ENCODE measurements around the gene MRPL2. TPM values are rescaled to one million over a fixed set of nuclear protein-coding genes. Genes with fewer than 3 reads are reported as not detected.
A peak's percentile ranks its signal among the peaks of the same experiment; 100 is the strongest.

Gene MRPL2
- total and polyA plus RNA-seq, 8 donors: 19.9 to 65.8 (median 28.7) TPM

DNA sequence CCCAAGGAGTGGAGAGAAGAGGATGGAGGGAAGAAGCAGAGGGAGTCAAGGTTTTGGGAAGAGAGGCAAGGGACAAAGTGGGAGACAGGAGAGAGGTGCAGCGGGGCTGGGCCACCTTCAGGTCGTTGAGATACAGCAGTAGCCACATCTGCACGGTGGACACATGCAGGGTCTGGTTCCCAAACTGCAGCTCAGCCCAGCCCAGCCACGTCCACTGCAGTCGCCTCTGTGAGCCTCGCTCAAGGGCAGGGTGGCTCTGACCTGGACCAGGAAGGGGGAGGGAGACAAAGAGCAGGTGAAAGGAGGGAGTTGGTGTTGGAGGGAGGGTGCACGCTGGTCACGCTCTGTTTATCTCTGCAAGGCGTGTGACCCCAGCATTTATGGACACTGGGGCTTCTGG, 20.5 kb downstream of the MRPL2 start:
- H3K4me1 ChIP-seq: no peaks in the 10 kb centered on the region
- peaks cover 0 to 42% (median 17%) of the 10 kb centered on the region in 3 donors for H3K36me3 ChIP-seq
- DNase-seq (peak in 1 of 6 donors; percentile 37), ATAC-seq (no peak), FAIRE-seq (no peak)
- H3K9me3 ChIP-seq: no peaks in the 10 kb centered on the region
- TF ChIP-seq, protein P1, sequence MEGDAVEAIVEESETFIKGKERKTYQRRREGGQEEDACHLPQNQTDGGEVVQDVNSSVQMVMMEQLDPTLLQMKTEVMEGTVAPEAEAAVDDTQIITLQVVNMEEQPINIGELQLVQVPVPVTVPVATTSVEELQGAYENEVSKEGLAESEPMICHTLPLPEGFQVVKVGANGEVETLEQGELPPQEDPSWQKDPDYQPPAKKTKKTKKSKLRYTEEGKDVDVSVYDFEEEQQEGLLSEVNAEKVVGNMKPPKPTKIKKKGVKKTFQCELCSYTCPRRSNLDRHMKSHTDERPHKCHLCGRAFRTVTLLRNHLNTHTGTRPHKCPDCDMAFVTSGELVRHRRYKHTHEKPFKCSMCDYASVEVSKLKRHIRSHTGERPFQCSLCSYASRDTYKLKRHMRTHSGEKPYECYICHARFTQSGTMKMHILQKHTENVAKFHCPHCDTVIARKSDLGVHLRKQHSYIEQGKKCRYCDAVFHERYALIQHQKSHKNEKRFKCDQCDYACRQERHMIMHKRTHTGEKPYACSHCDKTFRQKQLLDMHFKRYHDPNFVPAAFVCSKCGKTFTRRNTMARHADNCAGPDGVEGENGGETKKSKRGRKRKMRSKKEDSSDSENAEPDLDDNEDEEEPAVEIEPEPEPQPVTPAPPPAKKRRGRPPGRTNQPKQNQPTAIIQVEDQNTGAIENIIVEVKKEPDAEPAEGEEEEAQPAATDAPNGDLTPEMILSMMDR (IDR thresholded peaks at IDR 0.05): no peak
- no peaks in the 10 kb centered on the region for H3K27me3 ChIP-seq
- H3K27ac ChIP-seq: no peak overlapping the region
- WGBS, 2 donors: 80 to 84% methylated on average over 9 of the region's 9 CpGs
- intact Hi-C loops (cut with DNase I): no loop called here
- H3K4me3 ChIP-seq: no peak overlapping the region

DNA sequence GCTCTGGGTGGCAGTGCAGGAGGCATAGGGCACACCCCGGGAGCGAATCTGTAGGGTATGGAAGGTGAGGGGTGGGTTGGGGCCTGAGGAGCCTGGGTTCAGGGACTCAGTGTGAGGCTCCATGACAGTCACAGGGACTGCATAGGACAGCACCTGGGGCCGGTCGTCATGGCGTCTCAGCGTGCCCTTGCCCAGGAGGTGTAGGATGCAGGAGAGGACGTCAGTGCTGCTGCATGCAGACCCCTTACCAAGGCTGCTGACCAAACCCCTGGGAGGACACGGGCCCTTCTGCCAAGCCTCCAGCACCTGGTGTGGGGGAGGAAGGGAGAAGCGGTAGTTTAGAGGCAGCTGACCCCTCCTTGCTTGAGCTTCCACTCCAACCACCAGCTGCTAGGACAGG, 21.5 kb downstream of the MRPL2 start:
- no peaks in the 10 kb centered on the region for H3K4me1 ChIP-seq
- TF ChIP-seq, protein P1 (IDR thresholded peaks at IDR 0.05): no peak
- no peak overlapping the region for H3K27ac ChIP-seq
- DNase-seq: peak in 1 of 6 donors; percentile 47
- H3K9me3 ChIP-seq: no peaks in the 10 kb centered on the region
- ATAC-seq: no peak
- intact Hi-C loops (cut with DNase I): no loop called here
- FAIRE-seq: no peak
- no peak overlapping the region for H3K4me3 ChIP-seq
- H3K27me3 ChIP-seq: no peaks in the 10 kb centered on the region
- H3K36me3 ChIP-seq: peaks cover 0 to 42% (median 14%) of the 10 kb centered on the region in 3 donors
- WGBS, 2 donors: 89 to 91% methylated on average over 9 of the region's 9 CpGs

DNA sequence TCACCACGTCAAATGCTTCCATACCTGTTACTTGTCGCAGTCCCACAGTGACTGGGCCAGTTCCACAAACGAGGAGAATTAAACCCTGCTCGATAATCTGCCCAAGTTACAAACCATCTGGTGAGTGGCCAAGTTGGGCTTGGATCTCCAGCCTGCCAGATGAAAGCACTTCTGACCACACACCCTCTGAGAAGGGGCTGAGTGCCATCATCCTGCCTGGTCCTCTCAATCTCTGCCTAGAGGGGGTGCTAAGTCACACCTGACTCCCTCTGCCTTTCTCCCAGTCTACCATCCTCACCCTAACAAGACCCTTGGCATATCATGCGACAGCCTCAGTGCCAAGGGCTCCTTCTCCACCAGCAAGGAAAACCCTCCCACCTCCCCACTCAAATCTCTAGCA, 22.0 kb downstream of the MRPL2 start:
- Histone ChIP-seq H3K27ac (no peak overlapping the region), H3K9me3 (no peaks in the 10 kb centered on the region), H3K4me3 (no peak overlapping the region), H3K36me3 (peaks cover 0 to 42% (median 14%) of the 10 kb centered on the region in 3 donors), H3K4me1 (no peaks in the 10 kb centered on the region), H3K27me3 (no peaks in the 10 kb centered on the region)
- TF ChIP-seq, protein P1 (IDR thresholded peaks at IDR 0.05): no peak
- 85 to 87% methylated on average over 5 of the region's 5 CpGs for WGBS, 2 donors
- ATAC-seq (no peak), DNase-seq (peak in 1 of 6 donors; percentile 2), FAIRE-seq (no peak)
- intact Hi-C loops (cut with DNase I): no loop called here

DNA sequence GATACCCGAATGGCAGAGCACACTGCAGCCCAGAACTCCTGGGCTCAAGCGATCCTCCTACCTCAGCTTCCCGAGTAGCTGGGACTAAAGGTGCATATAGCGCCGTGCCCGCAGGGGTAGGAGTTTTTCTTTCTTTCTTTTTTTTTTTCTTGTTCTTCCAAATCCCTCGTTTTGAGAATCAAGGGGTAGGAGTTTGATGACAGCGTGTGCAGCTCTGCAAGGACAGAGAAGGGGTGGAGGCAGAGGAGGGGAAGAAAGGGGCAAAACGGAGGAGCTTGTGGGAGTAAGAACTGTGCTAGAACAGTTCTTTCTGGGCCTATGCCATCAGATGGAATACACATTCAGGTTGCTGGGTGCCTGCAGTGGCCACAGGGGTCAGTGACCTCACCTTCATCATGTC, 22.5 kb downstream of the MRPL2 start:
- DNase-seq: peak in 1 of 6 donors; percentile 5
- 90 to 93% methylated on average over 9 of the region's 9 CpGs for WGBS, 2 donors
- Histone ChIP-seq H3K4me1 (no peaks in the 10 kb centered on the region), H3K27me3 (no peaks in the 10 kb centered on the region), H3K27ac (no peak overlapping the region), H3K9me3 (no peaks in the 10 kb centered on the region), H3K36me3 (peaks cover 0 to 42% (median 14%) of the 10 kb centered on the region in 3 donors), H3K4me3 (no peak overlapping the region)
- TF ChIP-seq, protein P1 (IDR thresholded peaks at IDR 0.05): no peak
- no peak for FAIRE-seq
- ATAC-seq: no peak
- intact Hi-C loops (cut with DNase I): no loop called here

DNA sequence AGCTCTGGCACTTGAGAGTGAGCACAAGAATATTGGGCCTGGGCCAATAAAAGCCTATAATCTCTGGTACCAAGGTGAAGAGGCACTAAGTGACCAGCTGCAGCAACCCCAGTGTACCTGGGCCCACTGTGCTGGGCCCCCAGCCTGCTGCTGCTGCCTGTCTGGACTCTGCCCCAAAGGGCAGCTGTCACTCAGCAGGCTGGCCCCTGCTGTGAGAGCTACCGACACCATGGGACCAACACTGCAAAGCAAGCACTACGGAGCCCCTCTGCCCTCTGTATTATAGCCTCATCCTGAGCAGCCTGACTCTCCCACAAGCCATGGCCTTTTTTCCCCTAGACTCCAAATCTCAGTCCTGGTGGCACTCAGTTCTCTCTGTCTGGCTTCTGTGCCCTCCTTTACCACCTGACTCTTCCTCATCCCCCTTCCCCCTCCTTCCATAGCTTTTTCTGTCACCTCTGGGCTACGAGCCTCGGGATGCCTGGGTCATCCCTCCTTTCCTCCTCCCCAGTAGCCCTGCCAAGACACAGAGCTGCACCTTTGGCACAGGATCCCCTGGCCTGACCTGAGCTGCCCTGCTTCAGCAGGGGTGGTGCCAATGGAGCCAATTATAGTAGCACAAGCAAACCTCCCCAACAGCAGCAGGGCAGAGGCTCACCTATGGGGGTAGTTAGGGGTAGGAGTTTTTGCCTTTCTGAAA, 23.6 kb downstream of the MRPL2 start:
- FAIRE-seq (no peak), ATAC-seq (peak in 1 of 4 donors; percentile 19), DNase-seq (no peak)
- WGBS, 2 donors: 68 to 80% methylated on average over 4 of the region's 4 CpGs
- H3K9me3 ChIP-seq: no peaks in the 10 kb centered on the region
- no peaks in the 10 kb centered on the region for H3K27me3 ChIP-seq
- no peaks in the 10 kb centered on the region for H3K4me1 ChIP-seq
- intact Hi-C loops (cut with DNase I): no loop called here
- H3K4me3 ChIP-seq: no peak overlapping the region
- TF ChIP-seq, protein P1 (IDR thresholded peaks at IDR 0.05): no peak
- no peak overlapping the region for H3K27ac ChIP-seq
- peaks cover 0 to 37% (median 14%) of the 10 kb centered on the region in 3 donors for H3K36me3 ChIP-seq

Data from pancreas (tissue), 10 donors.